Measurements from ENCODE around the gene ANKRD28.
"Not testable (repeated sequence)": the region's sequence is repeated elsewhere in the genome, so short reads cannot be mapped to it uniquely, and the experiment has no call there.

DNA sequence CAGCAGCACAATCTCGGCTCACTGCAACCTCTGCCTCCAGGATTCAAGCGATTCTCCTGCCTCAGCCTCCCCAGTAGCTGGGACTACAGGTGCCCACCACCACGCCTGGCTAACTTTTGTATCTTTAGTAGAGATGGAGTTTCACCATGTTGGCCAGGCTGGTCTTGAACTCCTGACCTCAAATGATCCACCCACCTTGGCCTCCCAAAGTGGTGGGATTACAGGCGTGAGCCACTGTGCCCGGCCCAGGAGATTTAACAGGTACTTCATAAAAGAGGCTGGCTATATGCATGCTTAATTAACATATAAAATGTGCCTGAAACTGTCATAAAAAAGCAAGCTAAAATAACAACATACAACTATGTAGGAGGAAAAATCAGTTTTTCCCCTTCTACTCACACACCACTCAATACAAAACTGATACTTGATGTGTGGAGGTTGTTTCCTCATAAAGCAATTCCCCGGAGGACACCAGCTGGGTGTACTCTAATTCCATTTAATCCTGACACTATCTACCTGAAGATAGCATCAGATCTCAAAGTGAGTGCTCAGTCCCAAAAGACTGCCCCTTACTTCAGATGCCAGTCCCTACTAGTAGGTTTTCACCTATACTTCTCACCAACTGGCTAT, 22.7 kb downstream of the ANKRD28 start:
- TF ChIP-seq, protein P1, sequence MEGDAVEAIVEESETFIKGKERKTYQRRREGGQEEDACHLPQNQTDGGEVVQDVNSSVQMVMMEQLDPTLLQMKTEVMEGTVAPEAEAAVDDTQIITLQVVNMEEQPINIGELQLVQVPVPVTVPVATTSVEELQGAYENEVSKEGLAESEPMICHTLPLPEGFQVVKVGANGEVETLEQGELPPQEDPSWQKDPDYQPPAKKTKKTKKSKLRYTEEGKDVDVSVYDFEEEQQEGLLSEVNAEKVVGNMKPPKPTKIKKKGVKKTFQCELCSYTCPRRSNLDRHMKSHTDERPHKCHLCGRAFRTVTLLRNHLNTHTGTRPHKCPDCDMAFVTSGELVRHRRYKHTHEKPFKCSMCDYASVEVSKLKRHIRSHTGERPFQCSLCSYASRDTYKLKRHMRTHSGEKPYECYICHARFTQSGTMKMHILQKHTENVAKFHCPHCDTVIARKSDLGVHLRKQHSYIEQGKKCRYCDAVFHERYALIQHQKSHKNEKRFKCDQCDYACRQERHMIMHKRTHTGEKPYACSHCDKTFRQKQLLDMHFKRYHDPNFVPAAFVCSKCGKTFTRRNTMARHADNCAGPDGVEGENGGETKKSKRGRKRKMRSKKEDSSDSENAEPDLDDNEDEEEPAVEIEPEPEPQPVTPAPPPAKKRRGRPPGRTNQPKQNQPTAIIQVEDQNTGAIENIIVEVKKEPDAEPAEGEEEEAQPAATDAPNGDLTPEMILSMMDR (IDR thresholded peaks at IDR 0.05) = not testable (repeated sequence)
- not testable (repeated sequence) for TF ChIP-seq POLR2A (IDR thresholded peaks at IDR 0.05)
